HepG2 (cell line): ENCODE data around the gene NDRG2. TPM values are rescaled to one million over a fixed set of nuclear protein-coding genes. Genes with fewer than 3 reads are reported as not detected.

Source experiments
- CHD2 ChIP-seq: IDR thresholded peaks from 2 replicates; pipeline ENCODE4 v1.6.1; 2011; ENCODE audit warnings: low read depth, low read length, improper control_type of control experiment
- TCF7 ChIP-seq: sonication (generic); IDR thresholded peaks from 2 replicates; pipeline ENCODE4 v1.6.1; 2016; ENCODE audit warnings: antibody characterized with exemption, low read depth
- THYN1 ChIP-seq: sonication (generic); formaldehyde crosslinking; IDR thresholded peaks from 2 replicates; pipeline ENCODE4 v1.8.1; 2023; ENCODE audit warnings: low read depth, mild to moderate bottlenecking, moderate library complexity, missing genetic modification reagents, borderline replicate concordance
- ZNF280D ChIP-seq: sonication (generic); formaldehyde crosslinking; IDR thresholded peaks from 2 replicates; pipeline ENCODE4 v1.5.1; 2020; ENCODE audit warnings: mild to moderate bottlenecking, missing genetic modification reagents
- ZNF580 ChIP-seq: IDR thresholded peaks from 2 replicates; pipeline ENCODE4 v1.6.1; 2016; ENCODE audit warnings: low read depth, borderline replicate concordance
- polyA plus RNA-seq, 8 experiments: library from polyadenylated mRNA; depleted of rRNA in 3 of 8; stranded (reverse) in 7 of 8; unstranded in 1 of 8; fragments of >200 nt; fragmentation: Illumina TruSeq in 4 of 8; extraction: Trizol in 4 of 8; gene quantifications; 2 replicates each; pipeline versions ENCODE4 v1.2.1 to v1.2.3, GENCODE V29; 2011 to 2016; ENCODE audit warnings: low read depth in 4 of 8, missing spikeins in 1 of 8, mixed read lengths in 1 of 8; ENCODE audit not compliant: insufficient read depth in 1 of 8
- total RNA-seq, 5 experiments: library from RNA; depleted of rRNA; stranded (reverse); fragments of >200 nt; fragmentation: Illumina TruSeq; extraction: Trizol; gene quantifications; 2 replicates each; pipeline ENCODE4 v1.2.3, GENCODE V29; 2016; ENCODE audit warnings: low read depth in 1 of 5
- TF ChIP-seq, protein P1 (sequence below): sonication (generic); formaldehyde crosslinking; conservative IDR thresholded peaks from 2 replicates; pipeline ENCODE4 v1.4.0; 2020; ENCODE audit warnings: missing genetic modification reagents
- TF ChIP-seq, protein P2 (sequence below): sonication (generic); formaldehyde crosslinking; IDR thresholded peaks from 2 replicates; pipeline ENCODE4 v1.4.0; 2020; ENCODE audit warnings: mild to moderate bottlenecking, missing genetic modification reagents
- TF ChIP-seq, protein P3 (sequence below), 2 experiments: fragments of 450-650 bp in 1 of 2; sonication (generic) in 1 of 2; formaldehyde crosslinking in 1 of 2; IDR thresholded peaks; 2 replicates each; pipeline versions ENCODE4 v1.6.1 to v1.8.0; 2016 to 2022; ENCODE audit warnings: antibody characterized with exemption in 1 of 2, mild to moderate bottlenecking in 1 of 2, missing genetic modification reagents in 1 of 2
- TF ChIP-seq, protein P4 (sequence below): sonication (generic); formaldehyde crosslinking; IDR thresholded peaks from 2 replicates; pipeline ENCODE4 v1.8.1; 2023; ENCODE audit warnings: missing genetic modification reagents, mild to moderate bottlenecking, borderline replicate concordance

NDRG2 gene
- total and polyA plus RNA-seq, 2 of the 13 experiments (the other 11 are each of a cell fraction or from before 2014, with no cell fraction given): 27.2 to 189 TPM

DNA sequence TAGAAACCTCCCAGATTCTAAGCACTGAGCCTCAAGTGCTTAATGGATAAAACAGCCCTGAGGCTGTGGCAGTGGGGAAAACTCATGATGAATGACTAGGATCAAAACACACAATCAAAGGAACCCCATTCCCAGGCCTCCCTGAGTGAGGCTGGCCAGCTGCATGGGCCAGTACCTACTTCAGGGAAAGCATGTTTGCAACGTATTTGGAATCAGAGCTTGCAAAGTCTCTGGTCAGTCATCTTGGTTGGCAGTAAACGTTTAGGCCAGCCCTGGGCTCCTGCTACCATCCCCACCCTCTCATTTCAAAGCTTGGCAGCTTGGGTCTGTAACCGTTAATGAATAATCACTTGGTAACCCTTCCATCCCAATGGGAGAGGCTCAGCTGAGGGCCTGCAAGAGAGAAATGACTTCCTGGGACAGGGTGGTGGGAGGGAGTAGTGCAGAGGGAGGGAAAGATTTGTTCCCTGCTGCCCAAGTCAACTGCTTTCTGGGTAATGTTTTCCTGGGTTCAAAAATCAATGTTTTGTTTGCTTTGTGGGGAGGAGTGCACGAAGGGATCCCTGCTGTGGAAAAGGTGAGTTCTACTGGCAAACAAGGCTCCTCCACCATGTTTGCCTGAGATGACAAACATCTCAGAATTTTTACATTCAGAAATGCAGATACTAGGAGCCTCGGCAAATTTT lies 30.7 kb upstream of the NDRG2 start (continued):
- TF ChIP-seq ZNF580 (peak; percentile 97), ZNF280D (CRISPR knock-in tag) (peak; percentile 48; the same call in 1 of the 2 replicates), CHD2 (no peak), THYN1 (CRISPR knock-in tag) (no peak), TCF7 (peak; percentile 68)
- TF ChIP-seq, protein P1, sequence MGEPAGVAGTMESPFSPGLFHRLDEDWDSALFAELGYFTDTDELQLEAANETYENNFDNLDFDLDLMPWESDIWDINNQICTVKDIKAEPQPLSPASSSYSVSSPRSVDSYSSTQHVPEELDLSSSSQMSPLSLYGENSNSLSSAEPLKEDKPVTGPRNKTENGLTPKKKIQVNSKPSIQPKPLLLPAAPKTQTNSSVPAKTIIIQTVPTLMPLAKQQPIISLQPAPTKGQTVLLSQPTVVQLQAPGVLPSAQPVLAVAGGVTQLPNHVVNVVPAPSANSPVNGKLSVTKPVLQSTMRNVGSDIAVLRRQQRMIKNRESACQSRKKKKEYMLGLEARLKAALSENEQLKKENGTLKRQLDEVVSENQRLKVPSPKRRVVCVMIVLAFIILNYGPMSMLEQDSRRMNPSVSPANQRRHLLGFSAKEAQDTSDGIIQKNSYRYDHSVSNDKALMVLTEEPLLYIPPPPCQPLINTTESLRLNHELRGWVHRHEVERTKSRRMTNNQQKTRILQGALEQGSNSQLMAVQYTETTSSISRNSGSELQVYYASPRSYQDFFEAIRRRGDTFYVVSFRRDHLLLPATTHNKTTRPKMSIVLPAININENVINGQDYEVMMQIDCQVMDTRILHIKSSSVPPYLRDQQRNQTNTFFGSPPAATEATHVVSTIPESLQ (CRISPR knock-in tag): 0 out of 2 replicates have a peak, but pooled peaks have one; percentile 52
- TF ChIP-seq, protein P2, sequence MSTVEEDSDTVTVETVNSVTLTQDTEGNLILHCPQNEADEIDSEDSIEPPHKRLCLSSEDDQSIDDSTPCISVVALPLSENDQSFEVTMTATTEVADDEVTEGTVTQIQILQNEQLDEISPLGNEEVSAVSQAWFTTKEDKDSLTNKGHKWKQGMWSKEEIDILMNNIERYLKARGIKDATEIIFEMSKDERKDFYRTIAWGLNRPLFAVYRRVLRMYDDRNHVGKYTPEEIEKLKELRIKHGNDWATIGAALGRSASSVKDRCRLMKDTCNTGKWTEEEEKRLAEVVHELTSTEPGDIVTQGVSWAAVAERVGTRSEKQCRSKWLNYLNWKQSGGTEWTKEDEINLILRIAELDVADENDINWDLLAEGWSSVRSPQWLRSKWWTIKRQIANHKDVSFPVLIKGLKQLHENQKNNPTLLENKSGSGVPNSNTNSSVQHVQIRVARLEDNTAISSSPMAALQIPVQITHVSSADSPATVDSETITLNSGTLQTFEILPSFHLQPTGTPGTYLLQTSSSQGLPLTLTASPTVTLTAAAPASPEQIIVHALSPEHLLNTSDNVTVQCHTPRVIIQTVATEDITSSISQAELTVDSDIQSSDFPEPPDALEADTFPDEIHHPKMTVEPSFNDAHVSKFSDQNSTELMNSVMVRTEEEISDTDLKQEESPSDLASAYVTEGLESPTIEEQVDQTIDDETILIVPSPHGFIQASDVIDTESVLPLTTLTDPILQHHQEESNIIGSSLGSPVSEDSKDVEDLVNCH (CRISPR knock-in tag): 0 out of 2 replicates have a peak, but pooled peaks have one; percentile 51
- TF ChIP-seq, protein P3, sequence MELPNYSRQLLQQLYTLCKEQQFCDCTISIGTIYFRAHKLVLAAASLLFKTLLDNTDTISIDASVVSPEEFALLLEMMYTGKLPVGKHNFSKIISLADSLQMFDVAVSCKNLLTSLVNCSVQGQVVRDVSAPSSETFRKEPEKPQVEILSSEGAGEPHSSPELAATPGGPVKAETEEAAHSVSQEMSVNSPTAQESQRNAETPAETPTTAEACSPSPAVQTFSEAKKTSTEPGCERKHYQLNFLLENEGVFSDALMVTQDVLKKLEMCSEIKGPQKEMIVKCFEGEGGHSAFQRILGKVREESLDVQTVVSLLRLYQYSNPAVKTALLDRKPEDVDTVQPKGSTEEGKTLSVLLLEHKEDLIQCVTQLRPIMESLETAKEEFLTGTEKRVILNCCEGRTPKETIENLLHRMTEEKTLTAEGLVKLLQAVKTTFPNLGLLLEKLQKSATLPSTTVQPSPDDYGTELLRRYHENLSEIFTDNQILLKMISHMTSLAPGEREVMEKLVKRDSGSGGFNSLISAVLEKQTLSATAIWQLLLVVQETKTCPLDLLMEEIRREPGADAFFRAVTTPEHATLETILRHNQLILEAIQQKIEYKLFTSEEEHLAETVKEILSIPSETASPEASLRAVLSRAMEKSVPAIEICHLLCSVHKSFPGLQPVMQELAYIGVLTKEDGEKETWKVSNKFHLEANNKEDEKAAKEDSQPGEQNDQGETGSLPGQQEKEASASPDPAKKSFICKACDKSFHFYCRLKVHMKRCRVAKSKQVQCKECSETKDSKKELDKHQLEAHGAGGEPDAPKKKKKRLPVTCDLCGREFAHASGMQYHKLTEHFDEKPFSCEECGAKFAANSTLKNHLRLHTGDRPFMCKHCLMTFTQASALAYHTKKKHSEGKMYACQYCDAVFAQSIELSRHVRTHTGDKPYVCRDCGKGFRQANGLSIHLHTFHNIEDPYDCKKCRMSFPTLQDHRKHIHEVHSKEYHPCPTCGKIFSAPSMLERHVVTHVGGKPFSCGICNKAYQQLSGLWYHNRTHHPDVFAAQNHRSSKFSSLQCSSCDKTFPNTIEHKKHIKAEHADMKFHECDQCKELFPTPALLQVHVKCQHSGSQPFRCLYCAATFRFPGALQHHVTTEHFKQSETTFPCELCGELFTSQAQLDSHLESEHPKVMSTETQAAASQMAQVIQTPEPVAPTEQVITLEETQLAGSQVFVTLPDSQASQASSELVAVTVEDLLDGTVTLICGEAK (IDR thresholded peaks at IDR 0.05): no peak
- TF ChIP-seq, protein P3 (CRISPR knock-in tag; IDR thresholded peaks at IDR 0.05): no peak; the same call in 1 of the 2 replicates
- TF ChIP-seq, protein P4, sequence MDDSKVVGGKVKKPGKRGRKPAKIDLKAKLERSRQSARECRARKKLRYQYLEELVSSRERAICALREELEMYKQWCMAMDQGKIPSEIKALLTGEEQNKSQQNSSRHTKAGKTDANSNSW (CRISPR knock-in tag): no peak
